DMS 273 (cell line): Measurements from ENCODE around the gene PUS7L.
"Not testable (repeated sequence)": the region's sequence is repeated elsewhere in the genome, so short reads cannot be mapped to it uniquely, and the experiment has no call there.

Experiments used
- DNase-seq: peaks from one replicate; lab custom pipeline; 2025; ENCODE audit not compliant: unreplicated experiment; lab: John Stamatoyannopoulos, UW

The PUS7L gene

DNA sequence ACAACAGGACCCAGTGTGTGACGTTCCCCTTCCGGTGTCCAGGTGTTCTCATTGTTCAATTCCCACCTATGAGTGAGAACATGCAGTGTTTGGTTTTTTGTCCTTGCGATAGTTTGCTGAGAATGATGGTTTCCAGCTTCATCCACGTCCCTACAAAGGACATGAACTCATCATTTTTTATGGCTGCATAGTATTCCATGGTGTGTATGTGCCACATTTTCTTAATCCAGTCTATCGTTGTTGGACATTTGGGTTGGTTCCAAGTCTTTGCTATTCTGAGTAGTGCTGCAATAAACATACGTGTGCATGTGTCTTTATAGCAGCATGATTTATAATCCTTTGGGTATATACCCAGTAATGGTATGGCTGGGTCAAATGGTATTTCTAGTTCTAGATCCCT, 7.2 kb downstream of the PUS7L start:
- DNase-seq = not testable (repeated sequence)

DNA sequence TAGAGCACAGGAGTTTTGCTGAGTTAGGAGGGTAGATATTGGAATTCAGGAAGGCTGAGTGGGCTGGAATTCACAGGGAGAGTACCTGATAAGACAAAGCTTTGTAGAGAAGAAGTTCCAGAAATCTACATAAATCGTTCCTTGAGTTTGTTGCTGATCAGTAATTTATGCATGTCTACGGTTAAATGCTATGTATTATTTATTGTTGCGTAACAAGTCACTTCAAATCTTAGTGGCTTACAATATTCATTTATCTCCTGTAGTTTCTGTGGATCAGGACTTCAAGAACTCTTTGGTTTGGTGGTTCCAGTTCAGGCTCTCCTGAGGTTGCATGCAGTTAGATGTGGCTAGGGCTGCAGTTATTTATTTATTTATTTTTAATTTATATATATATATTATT, 7.8 kb downstream of the PUS7L start:
- DNase-seq = no peak

DNA sequence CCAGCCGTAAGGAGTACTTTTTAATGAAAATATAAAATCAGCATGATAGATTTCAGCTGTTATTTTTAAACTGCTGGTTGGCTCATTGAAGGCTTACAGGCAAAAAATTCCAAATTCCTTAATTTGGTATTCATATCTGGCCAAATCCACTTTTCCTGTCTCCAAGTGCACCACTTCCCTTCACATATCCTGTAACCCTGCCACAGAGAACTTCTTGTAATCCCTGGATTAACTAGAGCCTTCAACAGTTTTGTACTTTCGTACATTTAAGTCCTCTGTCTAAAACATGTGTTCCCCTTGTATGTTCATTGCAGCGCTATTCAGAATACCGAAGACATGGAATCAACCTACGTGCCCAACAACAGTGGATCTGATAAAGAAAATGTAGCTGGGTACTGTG, 9.6 kb downstream of the PUS7L start:
- DNase-seq = peak; percentile 1

DNA sequence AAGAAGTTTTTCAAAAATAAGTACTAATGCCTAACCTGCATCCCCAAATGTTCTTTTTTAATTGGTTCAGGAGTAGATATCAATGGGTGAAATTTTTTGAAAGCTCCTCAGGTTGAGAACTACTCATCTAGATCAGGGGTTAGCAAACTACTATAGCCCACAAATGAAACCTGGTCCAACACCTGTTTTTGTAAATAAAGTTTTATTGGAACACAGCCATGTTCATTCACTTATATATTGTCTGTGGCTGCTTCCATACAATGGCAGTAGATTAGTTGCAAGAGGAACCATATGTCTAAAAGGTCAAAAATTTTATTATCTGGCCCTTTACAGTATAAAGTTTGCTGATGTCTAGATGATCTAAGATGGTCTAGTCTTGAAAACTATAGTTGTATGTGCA, 13.8 kb downstream of the PUS7L start:
- no peak for DNase-seq

DNA sequence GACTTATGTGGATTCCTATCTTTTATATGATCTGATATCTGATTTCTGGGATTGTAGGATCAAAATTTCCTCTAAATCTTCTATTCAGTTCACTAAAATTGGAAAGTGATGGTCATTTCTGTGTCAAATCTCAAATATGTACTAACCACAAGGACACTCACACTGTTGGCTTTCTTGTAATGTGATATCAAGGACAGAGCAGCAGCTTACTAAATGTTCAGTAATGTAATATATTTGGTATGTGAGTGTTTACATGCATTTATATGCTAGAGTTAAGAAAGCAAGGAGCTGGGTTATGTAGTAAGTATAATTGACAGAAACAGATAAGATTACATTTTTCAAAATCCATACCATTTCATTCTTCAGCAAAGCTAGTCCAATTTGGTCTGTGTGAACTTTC, 16.5 kb downstream of the PUS7L start:
- DNase-seq = no peak

DNA sequence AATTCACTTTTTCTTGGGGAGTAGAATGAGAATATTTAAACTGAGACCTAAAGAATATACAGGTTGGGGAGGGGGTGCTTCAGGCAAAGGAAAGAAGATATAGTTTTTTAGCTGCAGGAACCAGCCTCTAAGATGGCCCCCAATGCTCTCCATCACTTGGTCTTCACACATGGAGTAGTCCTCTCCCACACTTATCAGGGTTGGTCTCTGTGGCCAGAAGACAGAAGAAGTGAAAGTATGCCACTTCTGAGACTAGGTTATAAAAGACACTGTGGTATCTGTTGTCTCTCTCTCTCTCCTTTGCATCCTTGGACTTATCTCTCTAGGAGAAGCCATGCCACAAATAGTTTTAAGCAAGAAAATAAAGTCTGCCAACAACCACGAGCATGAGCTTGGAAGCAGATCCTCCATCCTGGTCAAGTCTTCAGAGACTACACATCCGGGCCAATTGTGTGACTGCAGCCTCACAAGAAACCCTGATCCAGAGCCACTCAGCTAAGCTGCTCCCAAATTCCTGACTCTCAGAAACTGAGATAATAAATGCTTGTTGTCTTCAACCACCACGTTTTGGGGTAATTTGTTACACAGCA, 18.0 kb downstream of the PUS7L start:
- no peak for DNase-seq

DNA sequence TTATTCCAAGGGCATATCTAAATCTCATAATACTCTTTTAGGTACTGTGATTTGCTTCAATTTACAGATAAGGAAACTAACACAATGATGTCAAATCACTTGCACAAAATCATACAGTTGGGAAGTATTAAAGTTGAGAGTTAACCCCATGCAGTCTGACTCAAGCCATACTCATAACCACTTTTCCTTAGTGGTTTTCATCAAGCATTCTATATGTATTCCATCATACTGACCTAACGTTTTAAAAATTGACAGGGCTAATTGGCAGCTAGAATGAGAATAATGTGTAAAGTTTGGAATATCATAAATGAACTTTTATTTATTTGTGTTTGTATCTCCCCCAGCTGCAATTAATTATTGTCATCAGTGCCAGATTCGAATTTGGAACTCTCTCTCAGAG, 20.9 kb downstream of the PUS7L start:
- DNase-seq = no peak

DNA sequence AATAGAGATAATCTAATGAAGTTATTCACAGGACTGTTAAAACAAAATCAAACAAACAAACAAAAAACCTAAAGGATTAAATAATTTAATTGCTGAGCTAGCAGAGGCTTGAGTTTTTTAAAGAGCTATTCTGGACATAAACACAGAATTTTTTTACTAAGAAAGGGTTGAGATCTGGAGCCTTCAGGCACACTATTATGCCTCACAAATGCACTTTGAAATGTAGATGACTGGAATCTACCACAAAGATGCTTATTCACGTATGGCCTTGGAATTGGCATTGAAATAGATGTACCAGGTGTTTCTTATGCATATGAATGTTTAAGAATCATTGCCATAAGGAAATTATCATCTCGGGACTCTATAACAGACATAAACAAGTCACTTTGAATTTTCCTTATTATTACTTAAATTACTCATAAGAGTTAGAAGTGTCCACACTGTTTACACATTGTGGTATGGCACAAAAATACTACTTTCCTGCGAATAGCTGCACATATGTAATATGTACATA, 21.6 kb downstream of the PUS7L start:
- no peak for DNase-seq

DNA sequence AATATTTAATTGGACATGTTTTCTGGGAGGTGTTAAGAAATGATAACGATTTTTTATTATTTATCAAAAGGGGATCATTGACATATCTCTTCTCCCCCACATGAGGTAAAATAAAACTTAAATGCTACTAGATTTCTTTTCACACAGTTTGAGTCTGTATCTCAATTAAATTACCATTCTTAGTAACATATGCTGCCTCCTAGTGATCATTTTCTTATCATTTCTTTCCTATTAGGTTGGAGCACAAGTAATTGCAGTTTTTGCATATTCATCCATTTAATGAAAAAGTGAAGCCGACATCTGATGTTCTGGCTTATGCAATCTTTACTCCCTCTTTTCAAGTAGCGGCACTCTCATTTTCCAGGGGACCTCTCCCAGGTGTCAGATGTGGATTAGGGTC, 24.9 kb downstream of the PUS7L start:
- DNase-seq = no peak

DNA sequence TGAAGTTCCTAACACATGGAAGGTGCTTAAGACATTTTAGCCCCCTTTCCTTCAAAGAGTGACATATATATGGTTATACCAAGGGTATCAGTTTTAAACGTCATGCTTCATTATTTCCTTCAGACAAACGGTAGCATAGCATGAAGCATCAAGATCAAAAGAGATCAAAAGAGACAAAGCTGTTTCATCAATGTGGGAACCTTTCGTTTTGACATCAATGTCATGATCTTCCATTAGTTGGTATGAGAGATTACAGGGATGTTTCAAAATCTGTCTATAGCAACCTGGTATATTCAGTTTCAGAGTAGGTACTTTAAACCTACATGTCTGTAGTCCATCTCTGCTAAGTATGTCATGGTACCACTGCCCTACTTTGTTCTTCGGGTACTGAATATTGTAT, 28.3 kb downstream of the PUS7L start:
- no peak for DNase-seq

DNA sequence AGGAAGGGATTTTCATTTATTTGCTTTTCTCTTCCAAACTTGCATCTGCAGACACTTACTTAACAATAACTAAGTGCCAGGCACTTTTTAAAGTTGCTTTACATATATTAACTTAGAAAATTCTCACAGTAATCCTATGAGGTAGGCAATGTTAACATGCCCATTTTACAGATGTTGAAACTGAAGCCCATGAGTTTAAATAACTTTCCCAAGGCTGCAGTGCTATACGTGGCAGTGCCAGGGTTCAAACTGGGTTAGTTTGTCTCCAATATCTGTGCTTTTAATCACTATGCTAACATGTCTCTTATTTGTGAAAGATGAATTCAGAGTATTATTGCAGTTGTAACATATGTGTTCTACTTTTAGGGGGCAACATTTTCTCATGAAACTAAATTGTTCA, 29.9 kb downstream of the PUS7L start:
- no peak for DNase-seq

DNA sequence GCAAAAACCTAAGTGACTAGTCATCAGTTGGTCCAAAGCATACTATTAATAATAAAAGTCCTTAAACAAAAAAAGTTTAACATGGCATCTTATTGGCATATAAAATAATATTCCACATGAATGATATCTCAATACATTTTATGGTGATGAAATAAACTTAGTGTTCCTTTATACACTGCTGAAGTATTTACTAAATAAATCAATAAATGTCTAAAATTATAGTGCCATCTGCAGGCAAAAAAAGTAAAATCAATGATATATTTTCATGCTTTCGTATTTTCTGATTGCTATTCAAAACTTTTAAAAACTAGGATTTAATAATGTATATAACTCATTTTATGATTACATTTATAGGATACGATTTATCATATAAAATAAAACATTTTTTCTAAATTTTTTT, 30.5 kb downstream of the PUS7L start:
- peak; percentile 20 for DNase-seq

DNA sequence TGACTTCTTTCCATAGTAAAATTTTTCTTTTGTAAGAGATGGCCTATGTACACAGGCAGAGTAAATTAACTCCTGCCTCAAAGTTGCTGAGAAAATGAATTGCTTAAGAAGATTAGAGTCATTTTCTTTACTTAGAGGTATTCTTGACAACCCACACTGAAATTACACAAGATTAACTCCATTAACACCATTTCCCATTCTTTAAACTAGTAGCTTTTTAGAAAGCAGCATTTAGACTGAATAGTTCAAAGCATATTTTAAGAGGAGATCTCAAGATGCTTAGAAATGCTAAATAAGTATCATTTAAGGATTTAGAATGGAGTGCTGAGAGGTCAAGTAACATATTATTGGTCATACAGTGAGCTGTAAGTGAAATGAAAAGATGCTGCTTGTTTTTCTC, 35.5 kb downstream of the PUS7L start:
- no peak for DNase-seq

DNA sequence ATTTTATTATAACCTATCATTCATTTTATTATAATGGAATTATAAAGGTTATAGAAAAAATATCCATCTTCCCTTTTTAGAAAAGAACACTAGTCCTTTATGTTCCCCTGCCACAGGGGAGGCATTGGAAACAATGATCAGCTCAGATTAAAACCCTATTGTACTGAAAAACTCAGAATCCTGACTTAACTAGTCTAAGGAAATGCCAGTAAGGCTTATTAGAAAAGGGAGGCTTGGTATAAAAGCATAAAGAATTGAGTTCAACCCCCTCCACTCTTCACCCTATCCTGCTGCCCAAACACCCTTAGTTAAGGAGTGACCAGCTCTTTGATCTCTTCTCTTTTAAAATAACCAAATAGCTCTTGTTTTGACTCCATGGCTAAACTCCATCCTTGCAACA, 36.0 kb downstream of the PUS7L start:
- DNase-seq = no peak

DNA sequence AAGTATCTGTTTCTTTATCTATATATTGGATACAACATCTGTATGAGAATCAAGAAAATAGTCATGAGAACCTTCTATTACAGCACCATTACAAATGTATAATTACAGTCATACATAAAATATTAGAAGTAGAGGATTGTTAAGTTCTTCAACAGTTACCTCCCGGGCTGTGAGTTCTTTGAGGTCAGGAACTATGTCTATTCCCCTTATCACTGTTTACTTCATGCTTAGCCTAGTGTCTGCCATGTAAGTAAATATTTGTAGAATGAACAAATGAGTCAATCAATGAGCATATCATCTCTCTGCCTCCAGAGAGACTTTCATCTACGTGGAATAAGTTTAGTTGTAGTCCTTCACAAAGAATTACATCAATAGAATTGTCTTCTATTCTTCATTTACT, 47.2 kb downstream of the PUS7L start:
- DNase-seq = no peak

DNA sequence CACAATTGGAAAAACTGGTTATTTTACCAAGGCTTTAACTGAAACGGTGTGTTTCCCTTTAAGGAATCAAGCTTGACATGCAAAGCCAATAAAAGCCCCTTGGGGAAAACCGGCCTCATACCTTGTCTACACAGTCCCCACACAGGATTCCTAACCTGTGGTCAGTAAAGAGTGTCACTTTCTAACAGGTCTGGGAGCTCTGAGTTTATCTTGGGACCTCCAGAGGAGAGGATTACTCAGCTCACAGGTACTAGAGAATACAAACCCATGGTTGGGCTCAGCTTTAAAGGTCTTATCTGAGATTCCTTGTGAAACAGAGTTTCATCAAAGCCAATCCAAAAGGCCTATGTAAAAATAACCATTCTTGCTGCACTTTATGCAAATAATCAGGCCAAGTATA, 54.8 kb downstream of the PUS7L start:
- not testable (repeated sequence) for DNase-seq

DNA sequence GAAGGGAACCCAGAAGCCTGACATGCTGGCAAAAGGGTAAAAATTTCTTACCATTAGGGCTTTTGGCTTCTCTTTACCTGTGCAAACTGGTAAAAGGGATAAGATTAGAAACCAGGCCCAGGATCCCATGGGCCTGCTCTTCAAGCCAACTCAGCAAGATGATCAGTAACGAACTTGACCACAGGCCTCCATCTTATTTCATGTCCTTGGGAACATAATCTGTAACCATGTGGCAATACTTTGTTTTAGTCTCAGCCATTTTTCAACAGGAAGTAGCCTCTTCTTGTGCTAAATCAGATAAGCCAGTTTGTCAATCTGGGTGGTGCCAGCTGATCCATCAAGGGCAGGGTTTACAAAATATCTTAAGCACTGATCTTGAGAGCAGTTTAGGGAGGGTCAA, 57.4 kb downstream of the PUS7L start:
- not testable (repeated sequence) for DNase-seq

DNA sequence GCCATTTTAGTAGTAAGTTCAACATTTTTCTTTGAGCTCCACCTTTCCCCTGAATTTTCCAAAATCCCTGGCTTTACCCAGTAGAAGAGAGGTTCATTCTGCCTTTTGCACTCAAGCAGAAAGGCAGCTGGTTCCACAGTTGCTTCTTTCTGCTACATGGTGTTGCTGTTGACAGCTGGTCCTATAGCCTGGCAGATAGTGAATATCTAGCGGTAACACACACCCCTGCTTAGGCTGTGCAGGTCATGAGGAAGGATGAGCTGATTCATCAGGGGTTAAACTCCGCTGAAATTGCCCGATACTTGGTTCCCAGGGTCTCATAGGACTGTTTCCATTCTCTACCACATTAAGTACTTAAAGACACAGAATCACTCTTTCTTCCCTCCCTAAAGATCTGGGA, 62.4 kb downstream of the PUS7L start:
- DNase-seq = peak; percentile 39

DNA sequence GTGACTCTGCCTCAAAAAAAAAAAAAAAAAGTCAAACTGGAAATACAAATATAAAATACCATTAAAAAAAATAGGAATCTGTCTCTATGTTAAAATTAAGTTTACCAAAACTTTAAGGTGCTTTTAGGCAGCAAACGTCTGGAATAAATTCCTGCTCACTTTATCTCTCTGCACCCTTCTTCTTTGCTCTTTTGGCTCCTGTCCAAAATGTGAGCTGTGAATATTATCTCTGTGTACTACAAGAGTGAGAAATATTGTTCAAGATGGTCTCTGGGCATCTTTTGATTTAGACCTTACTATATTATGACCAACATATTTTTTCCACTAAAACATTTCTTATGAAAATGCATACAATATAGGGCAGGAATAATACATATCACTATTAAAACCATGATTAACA, 63.7 kb downstream of the PUS7L start:
- no peak for DNase-seq

DNA sequence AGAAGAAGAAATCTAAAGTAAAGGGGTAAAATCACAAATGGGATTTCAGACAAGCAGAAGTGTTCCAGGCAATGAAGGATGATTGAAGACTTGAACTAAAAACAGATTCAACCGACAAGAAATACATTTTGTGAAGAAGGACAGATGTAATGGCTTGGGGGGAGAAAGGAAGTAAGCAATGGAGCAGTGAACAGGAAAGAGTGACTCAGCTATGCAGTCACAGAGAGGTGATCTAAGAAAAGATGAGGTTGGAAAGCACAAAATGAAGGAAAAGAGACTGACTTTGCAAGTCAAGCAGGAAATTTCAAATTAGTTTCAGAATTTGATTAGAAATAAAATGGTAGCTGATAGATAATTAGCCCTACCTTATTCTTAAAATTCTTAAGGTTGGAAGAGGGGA, 66.5 kb downstream of the PUS7L start:
- DNase-seq = no peak

DNA sequence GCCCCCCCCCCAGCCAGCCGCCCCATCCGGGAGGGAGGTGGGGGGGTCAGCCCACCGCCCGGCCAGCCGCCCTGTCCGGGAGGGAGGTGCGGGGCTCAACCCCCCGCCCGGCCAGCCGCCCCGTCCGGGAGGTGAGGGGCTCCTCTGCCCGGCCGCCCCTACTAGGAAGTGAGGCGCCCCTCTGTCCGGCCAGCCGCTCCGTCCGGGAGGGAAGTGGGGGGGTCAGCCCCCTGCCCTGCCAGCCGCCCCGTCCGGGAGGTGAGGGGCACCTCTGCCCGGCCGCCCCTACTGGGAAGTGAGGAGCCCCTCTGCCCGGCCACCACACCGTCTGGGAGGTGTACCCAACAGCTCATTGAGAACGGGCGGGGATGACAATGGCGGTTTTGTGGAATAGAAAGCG, 73.1 kb downstream of the PUS7L start:
- not testable (repeated sequence) for DNase-seq

DNA sequence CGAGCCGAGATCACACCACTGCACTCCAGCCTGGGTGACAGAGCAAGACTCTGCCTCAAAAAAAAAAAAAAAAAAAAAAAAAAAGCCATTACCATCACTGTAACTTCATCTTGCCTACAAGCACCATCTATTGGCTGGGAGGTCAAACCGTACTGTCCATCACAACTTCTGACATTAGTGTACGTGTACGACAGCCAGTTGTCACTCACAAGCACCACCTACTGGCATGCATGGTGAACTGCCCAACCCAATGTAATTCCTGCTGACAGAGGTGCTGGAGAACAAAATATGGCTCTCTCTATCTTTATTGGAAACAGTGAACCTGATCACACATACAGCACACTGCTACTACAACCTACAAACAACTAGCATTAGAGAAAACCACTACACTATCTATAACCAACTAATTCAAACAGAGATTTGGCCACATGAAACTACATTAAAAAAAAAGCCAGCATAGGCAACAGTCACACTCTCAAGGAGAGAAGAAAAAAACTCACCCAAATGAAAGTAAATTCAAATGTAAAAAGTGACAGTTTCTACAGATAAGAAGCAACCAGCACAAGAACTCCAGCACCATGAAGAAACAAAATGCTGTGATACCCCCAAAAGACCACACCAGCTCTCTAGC, 82.3 kb downstream of the PUS7L start:
- peak; percentile 34 for DNase-seq
